A549 (cell line): ENCODE results near the gene CTNND2.

Experiments used
- JUNB ChIP-seq: fragments of >200 bp; sonication (Bioruptor Twin); formaldehyde crosslinking; IDR thresholded peaks from 2 replicates; pipeline ENCODE4 v1.6.1; 2016
- KDM5A ChIP-seq: fragments of 200-600 bp; sonication (generic); IDR thresholded peaks from 2 replicates; pipeline ENCODE4 v1.6.1; 2016; ENCODE audit warnings: antibody characterized with exemption, mild to moderate bottlenecking
- MYC ChIP-seq: IDR thresholded peaks from 2 replicates; pipeline ENCODE4 v1.6.1; 2012; ENCODE audit warnings: mild to moderate bottlenecking, inconsistent platforms, low read length, improper control_type of control experiment, borderline replicate concordance
- POLR2A ChIP-seq: IDR thresholded peaks from 2 replicates; pipeline ENCODE4 v1.6.1; 2012; ENCODE audit warnings: mild to moderate bottlenecking, low read length
- RAD21 ChIP-seq, 2 experiments: fragments of >200 bp in 1 of 2; sonication (Bioruptor Twin) in 1 of 2; formaldehyde crosslinking in 1 of 2; IDR thresholded peaks in 1 of 2; conservative IDR thresholded peaks in 1 of 2; 2 replicates in 1 of 2; 3 replicates in 1 of 2; pipeline ENCODE4 v1.6.1; 2012 to 2018; ENCODE audit warnings: inconsistent platforms in 1 of 2
- SMC3 ChIP-seq: fragments of >200 bp; sonication (Bioruptor Twin); formaldehyde crosslinking; IDR thresholded peaks from 3 replicates; pipeline ENCODE4 v1.6.1; 2018; ENCODE audit warnings: inconsistent platforms
- TF ChIP-seq, protein P1 (sequence below): fragments of >200 bp; sonication (Bioruptor Twin); formaldehyde crosslinking; IDR thresholded peaks from 3 replicates; pipeline ENCODE4 v1.5.1; 2016
- TF ChIP-seq, protein P2 (sequence below): fragments of 250-450 bp; sonication (Bioruptor Pico); IDR thresholded peaks from 2 replicates; pipeline ENCODE4 v1.5.0; 2021; ENCODE audit warnings: mild to moderate bottlenecking, moderate library complexity, borderline replicate concordance

DNA sequence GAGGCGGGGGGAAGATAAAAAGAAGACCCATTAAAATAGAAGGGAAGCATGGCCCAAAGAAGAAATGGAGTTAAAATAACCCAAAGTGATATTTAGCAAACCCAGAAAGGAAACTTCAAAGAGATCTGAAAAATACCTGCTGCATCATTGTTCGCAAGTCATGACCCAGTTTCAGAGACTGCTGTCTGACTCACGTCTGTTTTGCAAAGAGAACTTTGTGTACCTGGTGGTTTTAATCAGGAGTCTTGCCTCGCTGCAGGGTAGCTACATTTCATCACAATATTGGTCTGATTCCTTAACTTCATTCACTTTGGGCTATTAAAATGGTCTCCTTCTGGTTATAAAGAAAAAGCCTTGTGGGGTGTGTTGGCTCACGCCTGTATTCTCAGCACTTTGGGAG, 682.1 kb downstream of the CTNND2 start:
- TF ChIP-seq JUNB = no peak
- TF ChIP-seq MYC = no peak
- TF ChIP-seq RAD21 (conservative IDR thresholded peaks at IDR 0.05 in 1 of 2, IDR thresholded peaks at IDR 0.05 in 1 of 2) = no peak
- TF ChIP-seq, protein P1, sequence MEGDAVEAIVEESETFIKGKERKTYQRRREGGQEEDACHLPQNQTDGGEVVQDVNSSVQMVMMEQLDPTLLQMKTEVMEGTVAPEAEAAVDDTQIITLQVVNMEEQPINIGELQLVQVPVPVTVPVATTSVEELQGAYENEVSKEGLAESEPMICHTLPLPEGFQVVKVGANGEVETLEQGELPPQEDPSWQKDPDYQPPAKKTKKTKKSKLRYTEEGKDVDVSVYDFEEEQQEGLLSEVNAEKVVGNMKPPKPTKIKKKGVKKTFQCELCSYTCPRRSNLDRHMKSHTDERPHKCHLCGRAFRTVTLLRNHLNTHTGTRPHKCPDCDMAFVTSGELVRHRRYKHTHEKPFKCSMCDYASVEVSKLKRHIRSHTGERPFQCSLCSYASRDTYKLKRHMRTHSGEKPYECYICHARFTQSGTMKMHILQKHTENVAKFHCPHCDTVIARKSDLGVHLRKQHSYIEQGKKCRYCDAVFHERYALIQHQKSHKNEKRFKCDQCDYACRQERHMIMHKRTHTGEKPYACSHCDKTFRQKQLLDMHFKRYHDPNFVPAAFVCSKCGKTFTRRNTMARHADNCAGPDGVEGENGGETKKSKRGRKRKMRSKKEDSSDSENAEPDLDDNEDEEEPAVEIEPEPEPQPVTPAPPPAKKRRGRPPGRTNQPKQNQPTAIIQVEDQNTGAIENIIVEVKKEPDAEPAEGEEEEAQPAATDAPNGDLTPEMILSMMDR = no peak
- TF ChIP-seq KDM5A = no peak
- TF ChIP-seq SMC3 = no peak
- no peak for TF ChIP-seq POLR2A
- TF ChIP-seq, protein P2, sequence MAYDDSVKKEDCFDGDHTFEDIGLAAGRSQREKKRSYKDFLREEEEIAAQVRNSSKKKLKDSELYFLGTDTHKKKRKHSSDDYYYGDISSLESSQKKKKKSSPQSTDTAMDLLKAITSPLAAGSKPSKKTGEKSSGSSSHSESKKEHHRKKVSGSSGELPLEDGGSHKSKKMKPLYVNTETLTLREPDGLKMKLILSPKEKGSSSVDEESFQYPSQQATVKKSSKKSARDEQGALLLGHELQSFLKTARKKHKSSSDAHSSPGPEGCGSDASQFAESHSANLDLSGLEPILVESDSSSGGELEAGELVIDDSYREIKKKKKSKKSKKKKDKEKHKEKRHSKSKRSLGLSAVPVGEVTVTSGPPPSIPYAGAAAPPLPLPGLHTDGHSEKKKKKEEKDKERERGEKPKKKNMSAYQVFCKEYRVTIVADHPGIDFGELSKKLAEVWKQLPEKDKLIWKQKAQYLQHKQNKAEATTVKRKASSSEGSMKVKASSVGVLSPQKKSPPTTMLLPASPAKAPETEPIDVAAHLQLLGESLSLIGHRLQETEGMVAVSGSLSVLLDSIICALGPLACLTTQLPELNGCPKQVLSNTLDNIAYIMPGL (CRISPR knock-in tag) = no peak
